Ishikawa (cell line): ENCODE data around the gene TAX1BP1.
A peak's percentile ranks its signal among the peaks of the same experiment; 100 is the strongest.

Source experiments
- CEBPB ChIP-seq: IDR thresholded peaks from 2 replicates; pipeline ENCODE4 v1.6.1; 2012
- CREB1 ChIP-seq: IDR thresholded peaks from 2 replicates; pipeline ENCODE4 v1.6.1; 2012; ENCODE audit warnings: low read depth
- EGR1 ChIP-seq: IDR thresholded peaks from 2 replicates; pipeline ENCODE4 v1.6.1; 2012
- EP300 ChIP-seq: IDR thresholded peaks from 2 replicates; pipeline ENCODE4 v1.6.1; 2012; ENCODE audit warnings: borderline replicate concordance
- FOXM1 ChIP-seq: IDR thresholded peaks from 2 replicates; pipeline ENCODE4 v1.6.1; 2012; ENCODE audit warnings: low read depth, borderline replicate concordance
- NFIC ChIP-seq: IDR thresholded peaks from 2 replicates; pipeline ENCODE4 v1.6.1; 2012
- RAD21 ChIP-seq: IDR thresholded peaks from 2 replicates; pipeline ENCODE4 v1.6.1; 2012; ENCODE audit warnings: low read depth
- REST ChIP-seq: IDR thresholded peaks from 2 replicates; pipeline ENCODE4 v1.6.1; 2012; ENCODE audit warnings: low read depth, mild to moderate bottlenecking
- TAF1 ChIP-seq: IDR thresholded peaks from 2 replicates; pipeline ENCODE4 v1.6.1; 2012; ENCODE audit warnings: low read depth, mild to moderate bottlenecking
- TCF12 ChIP-seq: IDR thresholded peaks from 2 replicates; pipeline ENCODE4 v1.6.1; 2012; ENCODE audit warnings: low read depth
- TEAD4 ChIP-seq: IDR thresholded peaks from 2 replicates; pipeline ENCODE4 v1.6.1; 2012
- USF1 ChIP-seq: IDR thresholded peaks from 2 replicates; pipeline ENCODE4 v1.6.1; 2012
- YY1 ChIP-seq: IDR thresholded peaks from 2 replicates; pipeline ENCODE4 v1.6.1; 2012; ENCODE audit warnings: low read depth
- ZBTB7A ChIP-seq: IDR thresholded peaks from 2 replicates; pipeline ENCODE4 v1.6.1; 2012; ENCODE audit warnings: low read depth
- TF ChIP-seq, protein P1 (sequence below): IDR thresholded peaks from 2 replicates; pipeline ENCODE4 v1.6.1; 2012

The TAX1BP1 gene

GRCh38 chr7:27777662-27778061 lies 37.7 kb downstream of the TAX1BP1 start:
- no peak for TF ChIP-seq USF1
- no peak for TF ChIP-seq FOXM1
- TF ChIP-seq REST, result no peak
- no peak for TF ChIP-seq TEAD4
- no peak for TF ChIP-seq YY1
- TF ChIP-seq ZBTB7A, result no peak
- TF ChIP-seq RAD21, result no peak
- no peak for TF ChIP-seq EGR1
- no peak for TF ChIP-seq EP300
- no peak for TF ChIP-seq CEBPB
- TF ChIP-seq TCF12, result no peak
- no peak for TF ChIP-seq NFIC
- no peak for TF ChIP-seq TAF1
- TF ChIP-seq CREB1, result no peak
- TF ChIP-seq, protein P1, sequence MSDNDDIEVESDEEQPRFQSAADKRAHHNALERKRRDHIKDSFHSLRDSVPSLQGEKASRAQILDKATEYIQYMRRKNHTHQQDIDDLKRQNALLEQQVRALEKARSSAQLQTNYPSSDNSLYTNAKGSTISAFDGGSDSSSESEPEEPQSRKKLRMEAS, result no peak

DNA sequence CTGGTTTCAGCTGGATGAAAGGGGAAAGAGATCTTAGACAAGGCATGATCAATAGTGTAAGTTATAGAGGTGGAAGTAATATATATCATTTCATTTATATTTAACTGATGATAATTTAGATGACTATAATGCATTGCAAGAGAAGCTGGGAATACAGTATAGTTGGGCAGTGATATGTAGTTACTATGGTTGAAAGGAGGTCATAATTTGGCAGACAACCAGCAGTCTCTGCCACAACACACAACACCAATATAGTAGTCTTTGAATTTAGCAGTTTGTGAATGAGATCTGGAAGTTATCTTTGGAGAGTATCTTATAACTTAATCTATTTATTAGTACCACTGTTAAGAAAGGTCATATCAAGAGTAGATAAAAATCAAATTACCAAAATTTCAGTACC lies 39.9 kb downstream of the TAX1BP1 start:
- TF ChIP-seq FOXM1 (no peak), EGR1 (no peak), NFIC (no peak), EP300 (no peak), USF1 (no peak), CEBPB (no peak), ZBTB7A (no peak), TCF12 (no peak)
- TF ChIP-seq, protein P1, result no peak

DNA sequence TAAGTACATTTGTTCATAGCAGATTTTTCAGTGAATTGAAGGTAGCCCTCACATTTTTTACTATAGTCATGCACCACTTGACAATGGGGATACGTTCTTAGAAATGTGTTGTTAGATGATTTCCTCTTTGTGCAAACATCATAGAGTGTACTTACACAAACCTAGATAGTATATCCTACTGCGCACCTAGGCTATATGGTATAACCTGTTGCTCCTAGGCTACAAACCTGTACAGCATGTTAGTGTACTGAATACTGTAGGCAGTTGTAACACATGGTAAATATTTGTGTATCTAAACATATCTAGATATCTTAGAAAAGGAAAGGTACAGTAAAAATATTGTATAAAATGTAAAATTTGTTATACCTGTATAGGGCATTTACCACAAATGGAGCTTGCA lies 41.2 kb downstream of the TAX1BP1 start:
- TF ChIP-seq USF1 (no peak), FOXM1 (no peak), RAD21 (no peak), EP300 (no peak), REST (no peak), NFIC (no peak), EGR1 (no peak), TCF12 (no peak)

- no peak for TF ChIP-seq FOXM1
- TF ChIP-seq TEAD4, result no peak
- TF ChIP-seq YY1, result no peak
- no peak for TF ChIP-seq TCF12
Measured at GRCh38 chr7:27782849-27783248, 42.9 kb downstream of the TAX1BP1 start.

DNA sequence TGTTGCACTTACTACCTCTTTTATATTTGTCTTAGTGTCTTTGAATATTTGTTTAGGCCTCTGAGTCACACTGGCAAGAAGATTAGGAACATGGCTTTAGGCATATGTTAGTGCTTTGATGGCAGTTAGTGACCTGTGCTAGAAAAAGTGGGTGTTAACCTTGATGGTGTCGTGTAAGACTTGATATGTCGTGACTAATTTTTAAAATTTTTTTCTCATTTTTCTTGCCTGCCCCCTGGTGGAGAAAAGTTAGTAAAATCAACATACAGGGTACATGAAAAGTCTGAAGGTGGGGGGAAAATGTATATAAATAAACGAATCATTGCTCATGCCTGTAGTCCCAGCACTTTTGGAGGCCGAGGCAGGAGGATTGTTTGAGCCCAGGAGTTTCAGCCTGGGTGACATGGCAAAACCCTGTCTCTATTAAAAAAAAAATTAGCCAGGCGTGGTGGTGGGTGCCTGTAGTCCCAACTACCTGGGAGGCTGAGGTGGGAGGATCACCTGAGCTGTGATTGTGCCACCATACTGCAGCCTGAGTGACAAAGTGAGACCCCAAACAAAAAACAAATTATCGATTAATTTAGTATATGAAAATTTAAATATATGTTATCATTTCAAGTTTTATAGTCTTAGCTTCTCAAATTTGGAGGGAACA lies 44.6 kb downstream of the TAX1BP1 start:
- TF ChIP-seq RAD21, result peak; percentile 33
- TF ChIP-seq USF1, result no peak

GRCh38 chr7:27788437-27788836 lies 48.5 kb downstream of the TAX1BP1 start:
- TF ChIP-seq TCF12 (no peak), EP300 (no peak), CREB1 (no peak), EGR1 (no peak), USF1 (no peak), TAF1 (no peak), NFIC (no peak), REST (no peak), RAD21 (no peak), TEAD4 (no peak)
- TF ChIP-seq, protein P1, result no peak
